GM12878 (cell line): ENCODE results near the gene MGAT2. TPM values are rescaled to one million over a fixed set of nuclear protein-coding genes. Genes with fewer than 3 reads are reported as not detected.

Experiments used
- ATAC-seq: fragments of 200-7000 bp; cut with Tn5 transposase; 3 replicates; pipeline ENCODE4 v1.9.1; 2020; ENCODE audit warnings: mild to moderate bottlenecking, moderate library complexity
- BruUV-seq: library from RNA; stranded (reverse); fragments of 400-500 nt; replicated peaks from 2 replicates; lab custom pipeline; 2021; lab: Mats Ljungman, UMichigan
- CTCF ChIA-PET: fragments of 300-600 bp; sonication (Branson Sonifier 250); formaldehyde crosslinking; extraction: SDS; loops from one replicate; lab custom pipeline; 2021; ENCODE audit warnings: inconsistent platforms; lab: Yijun Ruan, JAX
- POLR2A ChIA-PET: fragments of 350-600 bp; formaldehyde crosslinking; extraction: SDS; loops from one replicate; lab custom pipeline; 2021; ENCODE audit warnings: inconsistent platforms; lab: Charles Lee
- RAD21 ChIA-PET: fragments of 300-600 bp; sonication (Branson Sonifier 250); formaldehyde crosslinking; loops from one replicate; lab custom pipeline; 2023; ENCODE audit warnings: antibody characterized with exemption; ENCODE audit not compliant: unreplicated experiment; lab: Charles Lee
- SMC1A ChIA-PET: fragments of 300-600 bp; sonication (Branson Sonifier 250); formaldehyde crosslinking; loops from one replicate; lab custom pipeline; 2023; ENCODE audit not compliant: unreplicated experiment, uncharacterized antibody; lab: Charles Lee
- DNase-seq: peaks from one replicate; pipeline ENCODE4 v3.0.0-alpha.2; 2011; ENCODE audit warnings: low read depth, low spot score
- FAIRE-seq: peaks from 3 replicates; lab custom pipeline; 2011; peaks lifted over from hg19 to GRCh38; lab: Jason Lieb, UNC
- H2AFZ ChIP-seq: 2 replicates; pipeline ENCODE4 v1.6.0; 2011; ENCODE audit warnings: low read depth, low read length, control low read depth; ENCODE audit not compliant: control insufficient read depth
- H3K27ac ChIP-seq: 2 replicates; pipeline ENCODE4 v1.5.1; 2011; ENCODE audit warnings: control low read depth; ENCODE audit not compliant: control insufficient read depth, insufficient read depth
- H3K27me3 ChIP-seq, 2 experiments: replicated peaks in 1 of 2; 2 replicates each; pipeline versions ENCODE4 v1.6.0 to v1.6.1; 2011; ENCODE audit warnings: low read length in 1 of 2; ENCODE audit not compliant: control insufficient read depth in 2 of 2, insufficient read depth in 2 of 2
- H3K36me3 ChIP-seq, 2 experiments: 2 replicates each; pipeline ENCODE4 v1.5.1; 2011; ENCODE audit warnings: low read length in 1 of 2; ENCODE audit not compliant: control insufficient read depth in 2 of 2, insufficient read depth in 2 of 2
- H3K4me1 ChIP-seq: 2 replicates; pipeline ENCODE4 v1.6.1; 2011; ENCODE audit warnings: mild to moderate bottlenecking, low read length, moderate library complexity, mixed read lengths; ENCODE audit not compliant: control insufficient read depth, insufficient read depth
- H3K4me2 ChIP-seq: 2 replicates; pipeline ENCODE4 v1.6.0; 2011; ENCODE audit warnings: control low read depth; ENCODE audit not compliant: control insufficient read depth, insufficient read depth
- H3K4me3 ChIP-seq: fragments of 200-600 bp; sonication (generic); 2 replicates; pipeline ENCODE4 v1.5.1; 2016
- H3K79me2 ChIP-seq: 2 replicates; pipeline ENCODE4 v1.6.0; 2011; ENCODE audit warnings: low read length; ENCODE audit not compliant: control insufficient read depth, insufficient read depth
- H3K9ac ChIP-seq: 2 replicates; pipeline ENCODE4 v1.8.0; 2011; ENCODE audit warnings: low read length, control low read depth, mixed read lengths; ENCODE audit not compliant: control insufficient read depth, insufficient read depth
- H3K9me3 ChIP-seq: replicated peaks from 3 replicates; pipeline ENCODE4 v1.5.1; 2011; ENCODE audit warnings: mild to moderate bottlenecking, low read length; ENCODE audit not compliant: control insufficient read depth, insufficient read depth
- H4K20me1 ChIP-seq: 2 replicates; pipeline ENCODE4 v1.6.0; 2011; ENCODE audit not compliant: control insufficient read depth, insufficient read depth
- E2F8 ChIP-seq: fragments of 450-650 bp; IDR thresholded peaks from 2 replicates; pipeline ENCODE4 v1.6.1; 2018; ENCODE audit warnings: mild to moderate bottlenecking, low read depth, moderate library complexity; ENCODE audit not compliant: partially characterized antibody
- IKZF2 ChIP-seq, 2 experiments: fragments of 450-650 bp; IDR thresholded peaks; 2 replicates each; pipeline ENCODE4 v1.6.1; 2017; ENCODE audit warnings: mild to moderate bottlenecking in 2 of 2, moderate library complexity in 2 of 2
- KAT2A ChIP-seq: conservative IDR thresholded peaks from 2 replicates; pipeline ENCODE4 v1.6.1; 2011; ENCODE audit warnings: low read depth, low read length; ENCODE audit not compliant: control insufficient read depth
- REST ChIP-seq: IDR thresholded peaks from 2 replicates; pipeline ENCODE4 v1.6.1; 2012; ENCODE audit warnings: mild to moderate bottlenecking, low read depth, low read length
- SREBF1 ChIP-seq: IDR thresholded peaks from 2 replicates; pipeline ENCODE4 v1.6.1; 2012; ENCODE audit warnings: mild to moderate bottlenecking, low read length
- WGBS: methylation state at CpG from one replicate; pipeline ENCODE4 v1.1.6; 2016; ENCODE audit warnings: low lambda C conversion rate; ENCODE audit not compliant: insufficient replicate concordance, insufficient coverage; ENCODE audit errors: missing lambda C conversion rate; 5-methylcytosine and 5-hydroxymethylcytosine counted together
- in situ Hi-C: fragments of 300-500 bp; cut with MboI; formaldehyde crosslinking; loops from 9 replicates; pipeline ENCODE4 v1.14.3; 2018; ENCODE audit warnings: mixed read lengths
- intact Hi-C: fragments of 100-400 bp; cut with micrococcal nuclease; formaldehyde crosslinking; loops from one replicate; pipeline ENCODE4 v1.14.2; 2022; ENCODE audit not compliant: unreplicated experiment
- polyA plus RNA-seq, 11 experiments: library from polyadenylated mRNA; depleted of rRNA in 4 of 11; unstranded in 6 of 11; stranded (reverse) in 5 of 11; fragments of >200 nt; fragmentation: Nextera tagmentation in 4 of 11; fragmentation: Illumina TruSeq in 1 of 11; extraction: Ambion mirVana in 4 of 11; extraction: Trizol in 1 of 11; gene quantifications; 1 replicate in 1 of 11; 2 replicates in 10 of 11; pipeline versions ENCODE4 v1.2.1 to v1.2.3, GENCODE V29; 2011 to 2016; ENCODE audit warnings: inconsistent platforms in 2 of 11, missing spikeins in 2 of 11, low read depth in 1 of 11
- total RNA-seq, 4 experiments: library from RNA; depleted of rRNA in 3 of 4; stranded (reverse); fragments of >200 nt in 3 of 4; fragmentation: Illumina TruSeq in 1 of 4; extraction: Trizol in 1 of 4; gene quantifications; 2 replicates each; pipeline versions ENCODE4 v1.2.1 to v1.2.3, GENCODE V29; 2013 to 2021

The MGAT2 gene
- total and polyA plus RNA-seq, 10 of the 15 experiments (the other 5 are each of a cell fraction or from before 2014, with no cell fraction given): 0.03 to 51.8 (median 38.0) TPM; not detected in 1

- no peak for TF ChIP-seq E2F8
- TF ChIP-seq, all 136 proteins: peak for 0
These were observed 8.3 kb upstream of the MGAT2 start (continued) for GRCh38 chr14:49612251-49612650.

- BruUV-seq: no TSS peak
- Histone ChIP-seq H2AFZ (no peak overlapping the region), H3K79me2 (peaks cover 18% of the 10 kb centered on the region), H4K20me1 (no peaks in the 10 kb centered on the region), H3K9me3 (no peaks in the 10 kb centered on the region), H3K4me1 (no peaks in the 10 kb centered on the region), H3K4me3 (no peak overlapping the region), H3K27me3 (no peaks in the 10 kb centered on the region), H3K9ac (no peak overlapping the region), H3K4me2 (no peak overlapping the region), H3K36me3 (peaks cover 0 to 11% of the 10 kb centered on the region in 2 experiments; a peak in 3 of 4 replicates), H3K27ac (no peak overlapping the region)
- TF ChIP-seq SREBF1: no peak
- no peak for TF ChIP-seq KAT2A
- no peak for TF ChIP-seq IKZF2 (IDR thresholded peaks at IDR 0.05)
- TF ChIP-seq REST: no peak
- SMC1A ChIA-PET: interaction anchor here (1.5 to 1.7 kb wide), 2 partner anchors 12 to 151 kb away, joined by 3 to 4 read pairs; no protein-coding TSS in a partner anchor
- FAIRE-seq (no peak), ATAC-seq (no peak), DNase-seq (no peak)
- in situ Hi-C loops: no loop called here
- 96% methylated on average over 8 of the region's 8 CpGs for WGBS
- RAD21 ChIA-PET: interaction anchor here (1.1 to 1.5 kb wide), 2 partner anchors 8 to 11 kb away, joined by 4 to 5 read pairs; partner anchors contain the start of genes MGAT2 and RPL36AL
- POLR2A ChIA-PET: interaction anchor here (0.8 kb wide), 1 partner anchor 8 kb away, joined by 4 read pairs; the partner anchor contains the start of genes MGAT2 and RPL36AL
- CTCF ChIA-PET: interaction anchor here (0.6 to 1.1 kb wide), 2 partner anchors 25 to 28 kb away, joined by 3 to 4 read pairs; no protein-coding TSS in a partner anchor
- intact Hi-C loops: no loop called here
These were observed 7.9 kb upstream of the MGAT2 start for GRCh38 chr14:49612671-49613070.
